Activated CD4-positive, alpha-beta T cell treated with anti-CD3 and anti-CD28 coated beads, Interleukin-2, amount 50 U/mL, for 24 hours (primary cell): Measurements from ENCODE around the gene B4GALT7.

Source experiments
- DNase-seq, 2 donors: peaks; one replicate each; pipeline ENCODE4 v3.0.0-alpha.2; 2020; ENCODE audit warnings: low read depth in 1 of 2, low spot score in 1 of 2

B4GALT7 gene

DNA sequence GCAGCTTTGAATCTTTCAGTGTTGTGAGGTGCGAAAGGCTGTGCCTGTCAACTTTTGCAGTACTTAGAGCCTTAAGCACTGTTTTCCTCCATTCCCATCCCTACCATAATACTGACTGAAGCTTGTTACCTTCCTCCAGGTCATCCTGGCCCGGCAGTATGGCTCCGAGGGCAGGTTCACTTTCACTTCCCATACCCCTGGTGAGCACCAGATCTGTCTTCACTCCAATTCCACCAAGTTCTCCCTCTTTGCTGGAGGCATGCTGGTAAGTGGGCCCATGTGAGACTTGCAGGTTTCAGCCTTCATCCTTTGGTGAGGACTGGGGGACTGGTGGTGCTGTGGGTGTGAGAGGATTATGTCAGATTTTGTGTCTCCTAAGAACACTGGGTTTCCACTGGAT lies 6.4 kb upstream of the B4GALT7 start:
- DNase-seq: no peak

DNA sequence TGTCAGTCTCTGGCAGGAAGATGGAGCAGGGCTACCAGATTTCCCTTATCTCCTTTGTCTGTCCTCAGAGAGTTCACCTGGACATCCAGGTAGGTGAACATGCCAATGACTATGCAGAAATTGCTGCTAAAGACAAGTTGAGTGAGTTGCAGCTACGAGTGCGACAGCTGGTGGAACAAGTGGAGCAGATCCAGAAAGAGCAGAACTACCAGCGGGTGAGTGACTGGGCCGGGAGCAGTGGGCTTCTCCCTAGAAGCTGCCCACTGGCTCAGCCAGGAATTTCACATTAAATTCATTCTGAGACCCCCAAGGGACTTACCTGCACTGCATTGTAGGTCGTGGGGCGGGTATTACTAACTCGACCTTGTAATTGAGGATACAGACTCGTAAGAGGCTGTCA lies 5.9 kb upstream of the B4GALT7 start:
- no peak for DNase-seq

DNA sequence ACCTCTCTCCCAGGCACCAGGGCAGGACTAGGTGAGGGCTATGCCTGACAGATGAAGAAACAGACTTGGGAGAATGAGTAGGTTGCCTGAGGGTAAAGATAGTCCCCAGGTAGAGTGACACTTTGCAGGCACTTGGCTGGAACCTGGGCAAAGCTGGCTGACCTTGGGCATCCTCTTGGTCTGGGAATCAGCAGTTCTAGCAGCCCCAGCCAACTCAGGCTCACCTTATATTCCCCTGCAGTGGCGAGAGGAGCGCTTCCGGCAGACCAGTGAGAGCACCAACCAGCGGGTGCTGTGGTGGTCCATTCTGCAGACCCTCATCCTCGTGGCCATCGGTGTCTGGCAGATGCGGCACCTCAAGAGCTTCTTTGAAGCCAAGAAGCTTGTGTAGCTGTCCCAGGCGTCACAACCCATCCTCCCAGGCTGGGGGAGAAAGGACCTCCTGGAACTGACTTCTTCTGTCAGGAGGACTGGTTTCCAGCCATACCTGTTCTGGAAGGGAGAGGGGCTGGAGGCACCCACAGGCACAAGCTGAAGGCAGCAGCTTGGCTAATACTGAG lies 4.8 kb upstream of the B4GALT7 start:
- DNase-seq: no peak

DNA sequence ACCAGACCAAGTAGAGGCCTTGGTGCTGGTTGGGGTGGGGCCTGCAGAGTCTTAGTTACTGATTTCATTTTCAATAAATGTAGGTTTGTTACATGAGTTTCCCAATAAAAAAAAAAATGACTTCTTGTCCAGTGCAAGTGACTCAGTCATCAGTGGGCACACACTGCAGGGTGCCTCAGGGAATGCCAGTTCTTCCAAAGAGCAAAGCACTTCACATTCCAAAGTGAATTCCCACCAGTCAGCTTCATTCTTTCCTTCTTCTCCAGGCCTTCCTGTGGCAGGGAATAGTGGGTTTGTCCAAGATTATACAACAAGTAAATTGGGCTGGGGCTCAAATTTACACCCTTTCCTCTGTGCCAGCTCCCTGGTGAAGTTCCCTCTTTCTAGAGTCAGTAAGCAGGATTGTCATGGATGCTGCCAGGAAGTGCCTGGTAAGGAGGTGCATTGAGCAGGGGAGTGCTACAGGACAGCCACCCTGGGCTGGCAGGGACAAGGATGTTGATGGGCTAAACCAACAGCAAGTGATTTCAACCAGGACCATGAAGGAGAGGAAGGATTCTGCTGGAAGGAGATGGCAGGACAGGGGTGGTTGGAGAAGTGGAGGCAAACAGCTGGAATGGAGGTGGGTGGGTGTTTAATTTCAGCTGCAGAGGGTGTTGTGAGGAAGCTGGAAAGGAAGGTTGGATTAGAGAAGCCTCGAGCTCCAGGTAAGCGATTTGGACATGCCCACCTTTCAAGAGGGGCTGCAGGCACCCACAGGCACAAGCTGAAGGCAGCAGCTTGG lies 3.7 kb upstream of the B4GALT7 start:
- DNase-seq: no peak

DNA sequence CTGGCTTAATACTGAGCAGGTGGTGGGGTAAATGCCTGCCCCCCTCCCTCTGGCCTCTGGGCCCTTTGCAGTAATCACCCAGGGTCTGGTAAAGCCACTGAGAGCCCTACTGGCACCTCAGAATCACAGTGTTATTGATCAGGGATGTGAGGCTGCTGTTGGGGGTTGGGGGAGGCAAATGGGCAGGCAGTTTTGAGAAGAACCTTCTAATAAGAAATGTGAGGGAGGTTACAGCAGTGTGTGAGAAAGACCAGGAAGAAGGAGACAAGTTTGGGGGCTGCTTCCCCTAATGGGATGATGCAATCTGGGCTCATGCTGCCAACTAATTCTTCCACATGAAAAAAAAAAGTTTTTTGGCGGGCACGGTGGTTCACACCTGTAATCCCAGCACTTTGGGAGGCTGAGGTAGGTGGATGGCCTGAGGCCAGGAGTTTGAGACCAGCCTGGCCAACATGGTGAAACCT lies 3.1 kb upstream of the B4GALT7 start:
- DNase-seq: no peak

DNA sequence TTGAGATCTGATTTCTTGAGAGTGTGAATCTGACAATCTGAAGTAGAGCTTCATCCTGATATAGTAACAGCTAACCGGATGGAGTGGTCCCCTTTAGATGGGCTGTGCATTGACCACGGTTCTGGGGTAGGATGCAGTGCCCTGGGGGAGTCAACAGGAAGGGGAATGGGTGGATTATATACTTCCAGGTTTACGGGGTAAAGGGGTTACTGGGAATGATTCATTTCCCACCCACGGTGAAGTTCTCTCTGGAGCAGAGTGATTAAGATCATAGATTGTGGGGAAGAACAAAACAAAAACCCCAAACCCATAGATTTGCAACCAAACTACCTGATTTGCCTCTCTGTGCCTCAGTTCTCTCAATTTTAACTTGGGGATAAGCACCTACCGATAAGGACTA lies 1.5 kb upstream of the B4GALT7 start:
- no peak for DNase-seq

DNA sequence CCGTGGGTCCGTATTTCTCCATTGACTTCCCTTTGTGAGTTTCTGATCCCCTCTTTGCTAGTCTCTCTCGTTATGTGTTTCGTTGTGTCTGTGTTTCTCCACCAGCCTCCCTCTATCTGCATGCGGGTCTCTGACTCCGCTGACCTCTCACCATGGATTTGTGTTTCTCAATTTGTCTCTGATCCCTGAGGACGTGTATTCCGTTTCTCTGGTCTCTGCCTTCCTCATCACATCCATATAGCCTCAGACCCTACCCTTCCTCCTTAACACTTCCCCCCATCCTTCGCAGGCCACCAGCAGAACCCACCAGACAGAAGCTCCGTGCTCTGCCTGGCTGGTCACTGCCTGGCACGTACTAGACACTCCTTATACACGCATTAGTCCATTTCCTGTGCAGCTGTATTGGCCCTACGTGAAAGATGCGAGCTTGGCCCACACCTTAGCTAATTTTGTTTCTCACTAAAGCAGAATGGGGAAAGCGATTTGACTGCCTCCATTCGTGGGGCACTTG lies 631 bp downstream of the B4GALT7 start:
- no peak for DNase-seq

DNA sequence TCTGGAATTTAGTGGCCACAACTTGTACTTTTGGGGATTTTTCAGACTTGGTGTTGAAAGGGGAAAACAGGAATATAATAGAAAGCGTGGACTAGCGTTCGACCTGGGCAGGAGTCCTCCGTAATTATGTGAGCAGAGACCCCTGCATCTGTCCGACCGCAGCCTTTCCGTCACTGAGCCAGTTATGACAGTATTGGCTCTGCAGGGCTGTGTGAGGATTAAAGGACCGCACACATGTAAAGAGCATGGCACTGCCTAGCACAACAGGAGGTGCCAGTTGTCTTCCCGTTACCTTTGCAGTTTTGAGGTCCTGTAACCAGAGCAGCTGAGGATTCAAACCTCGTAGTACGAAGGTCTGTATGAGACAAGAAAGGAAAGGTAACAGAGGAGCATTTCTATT lies 1.2 kb downstream of the B4GALT7 start:
- no peak for DNase-seq

DNA sequence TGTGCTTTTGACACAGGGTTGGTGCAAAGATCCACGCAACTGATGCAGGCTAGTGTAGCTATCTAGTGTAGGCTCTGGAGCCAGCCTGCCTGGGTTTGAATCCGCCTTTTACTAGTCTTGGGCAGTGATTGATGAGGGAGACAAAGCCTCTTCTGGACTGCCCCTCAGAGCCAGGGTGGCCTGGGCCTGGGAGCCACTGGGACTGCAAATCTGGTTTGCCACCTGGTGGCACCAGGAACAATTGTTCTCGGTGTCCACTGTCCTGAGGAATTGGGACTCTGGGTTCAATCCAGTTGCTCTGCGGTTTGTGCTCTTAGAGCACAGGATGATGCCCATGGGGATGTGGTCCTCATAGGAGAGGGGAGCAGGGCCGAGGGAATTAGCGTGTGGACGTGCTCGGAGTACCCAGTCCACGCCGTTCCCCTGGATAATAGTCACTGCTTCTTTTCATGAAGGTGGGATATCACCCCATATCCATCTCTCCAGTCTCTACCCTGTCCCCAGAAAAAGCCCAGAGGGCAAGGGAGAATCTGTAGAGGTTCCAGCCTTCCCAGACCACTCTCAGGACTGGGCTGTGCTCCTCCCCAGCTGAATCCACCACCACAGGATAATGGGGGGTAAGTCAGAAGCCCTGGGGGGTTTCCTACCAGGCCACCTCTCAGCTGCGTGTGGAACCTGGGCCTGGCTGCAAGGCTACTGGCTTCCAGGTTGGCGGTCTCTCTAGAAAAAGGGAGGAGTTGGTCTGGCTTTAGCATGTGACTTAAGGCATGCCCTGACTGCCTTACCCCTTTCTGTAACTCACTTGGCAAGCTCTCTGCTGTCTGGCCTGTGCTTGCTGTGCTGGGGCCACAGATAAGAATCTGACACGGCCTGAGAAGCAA lies 1.9 kb downstream of the B4GALT7 start:
- no peak for DNase-seq

DNA sequence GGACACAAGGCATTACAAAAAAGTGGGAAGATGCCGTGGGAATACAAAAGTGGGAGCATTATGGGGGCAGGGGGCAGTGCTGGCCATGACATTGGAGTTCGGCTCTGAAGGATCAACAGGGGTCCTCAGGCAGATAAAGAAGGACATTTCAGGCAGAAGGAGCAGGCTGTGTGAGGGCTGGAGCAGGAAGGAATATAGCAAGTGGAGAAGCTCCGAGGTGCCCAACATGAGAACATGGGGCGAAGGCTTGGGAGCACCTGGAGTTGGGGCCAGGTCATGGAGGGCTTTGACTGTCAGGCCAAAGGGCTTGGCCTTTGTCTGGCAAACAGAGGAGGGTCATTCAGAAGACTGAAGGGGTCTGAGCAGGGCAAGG lies 2.5 kb downstream of the B4GALT7 start:
- no peak for DNase-seq

DNA sequence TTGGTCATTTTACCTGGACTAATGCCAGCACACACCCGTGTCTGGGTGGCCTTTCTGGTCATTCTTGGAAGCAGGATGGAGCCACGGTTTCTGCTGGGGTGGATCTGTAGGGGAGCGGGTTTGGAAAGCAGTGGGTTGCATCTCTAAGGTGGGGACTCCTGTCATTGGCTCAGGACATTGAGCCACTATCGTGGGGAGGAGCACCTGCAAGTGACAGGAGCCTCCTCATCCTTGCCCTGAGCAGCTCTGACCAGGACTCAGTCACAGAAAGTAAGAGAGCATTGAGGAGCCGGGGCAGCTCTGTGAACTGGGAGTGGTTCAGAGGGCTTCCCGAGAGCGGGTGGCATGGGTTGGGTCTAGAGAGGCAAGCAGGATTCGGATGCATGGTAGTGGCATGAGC lies 3.7 kb downstream of the B4GALT7 start:
- no peak for DNase-seq

DNA sequence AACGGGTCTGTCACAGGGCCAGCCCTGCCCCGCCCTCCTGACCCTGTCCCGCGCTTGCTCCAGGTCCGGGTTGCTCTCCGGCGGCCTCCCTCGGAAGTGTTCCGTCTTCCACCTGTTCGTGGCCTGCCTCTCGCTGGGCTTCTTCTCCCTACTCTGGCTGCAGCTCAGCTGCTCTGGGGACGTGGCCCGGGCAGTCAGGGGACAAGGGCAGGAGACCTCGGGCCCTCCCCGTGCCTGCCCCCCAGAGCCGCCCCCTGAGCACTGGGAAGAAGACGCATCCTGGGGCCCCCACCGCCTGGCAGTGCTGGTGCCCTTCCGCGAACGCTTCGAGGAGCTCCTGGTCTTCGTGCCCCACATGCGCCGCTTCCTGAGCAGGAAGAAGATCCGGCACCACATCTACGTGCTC lies 4.2 kb downstream of the B4GALT7 start:
- no peak for DNase-seq

DNA sequence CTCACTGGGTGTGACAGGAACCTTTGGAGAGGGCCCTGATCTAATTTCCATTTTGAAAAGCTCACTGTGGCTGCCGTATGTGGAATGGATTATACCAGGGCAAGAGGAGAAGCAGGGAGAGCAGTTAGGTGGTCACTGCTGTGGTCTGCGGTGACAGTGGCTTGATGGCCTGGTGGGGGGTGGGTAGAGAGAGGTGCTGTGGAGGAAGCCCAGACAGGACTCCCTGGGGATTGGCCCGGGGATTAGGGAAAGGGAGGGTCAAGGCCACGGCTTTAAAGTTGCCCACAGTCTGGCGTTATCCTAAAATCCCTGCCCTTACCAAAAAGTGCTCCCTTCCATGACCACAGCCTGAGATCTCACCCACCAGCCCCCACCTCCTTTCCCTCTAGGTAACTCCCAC lies 4.7 kb downstream of the B4GALT7 start:
- no peak for DNase-seq

DNA sequence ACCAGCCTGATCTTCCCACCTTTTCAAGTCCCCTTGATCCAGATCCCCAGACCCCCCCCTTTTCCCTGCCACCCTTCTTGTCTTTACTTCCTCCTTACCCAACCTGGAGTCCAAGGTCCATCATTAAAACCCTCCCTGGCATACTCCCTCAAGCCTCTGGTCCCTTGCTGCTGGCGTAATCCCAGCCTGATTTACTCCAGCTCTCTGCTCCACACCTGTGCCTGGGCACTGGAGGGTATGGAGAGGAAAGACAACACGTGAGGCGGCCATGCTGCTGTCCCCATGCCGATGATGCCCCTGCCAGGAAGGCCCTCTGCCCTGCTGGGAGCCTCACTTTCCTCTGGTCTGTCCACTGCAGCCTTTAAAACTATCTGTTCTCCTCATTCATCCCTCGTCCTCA lies 5.1 kb downstream of the B4GALT7 start:
- no peak for DNase-seq

DNA sequence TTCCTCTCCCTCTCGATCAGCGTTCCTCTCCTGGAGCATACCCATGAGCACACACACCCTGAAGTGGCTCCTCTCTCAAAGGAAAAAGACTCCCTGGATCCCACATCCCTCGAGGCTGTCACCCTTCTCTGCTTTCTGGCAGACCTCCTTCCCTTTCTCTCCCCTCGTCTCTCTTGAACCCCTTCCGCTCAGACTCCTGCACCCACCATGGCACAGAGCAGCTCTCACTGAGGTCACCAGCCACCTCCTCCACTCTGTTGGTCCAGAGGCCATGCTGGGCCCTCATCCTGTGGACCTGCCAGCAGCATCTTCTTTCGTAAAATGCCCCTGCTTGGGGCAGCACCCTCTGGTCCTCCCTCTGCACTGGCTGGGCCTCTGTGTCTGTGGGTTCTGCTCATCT lies 5.7 kb downstream of the B4GALT7 start:
- DNase-seq: no peak

DNA sequence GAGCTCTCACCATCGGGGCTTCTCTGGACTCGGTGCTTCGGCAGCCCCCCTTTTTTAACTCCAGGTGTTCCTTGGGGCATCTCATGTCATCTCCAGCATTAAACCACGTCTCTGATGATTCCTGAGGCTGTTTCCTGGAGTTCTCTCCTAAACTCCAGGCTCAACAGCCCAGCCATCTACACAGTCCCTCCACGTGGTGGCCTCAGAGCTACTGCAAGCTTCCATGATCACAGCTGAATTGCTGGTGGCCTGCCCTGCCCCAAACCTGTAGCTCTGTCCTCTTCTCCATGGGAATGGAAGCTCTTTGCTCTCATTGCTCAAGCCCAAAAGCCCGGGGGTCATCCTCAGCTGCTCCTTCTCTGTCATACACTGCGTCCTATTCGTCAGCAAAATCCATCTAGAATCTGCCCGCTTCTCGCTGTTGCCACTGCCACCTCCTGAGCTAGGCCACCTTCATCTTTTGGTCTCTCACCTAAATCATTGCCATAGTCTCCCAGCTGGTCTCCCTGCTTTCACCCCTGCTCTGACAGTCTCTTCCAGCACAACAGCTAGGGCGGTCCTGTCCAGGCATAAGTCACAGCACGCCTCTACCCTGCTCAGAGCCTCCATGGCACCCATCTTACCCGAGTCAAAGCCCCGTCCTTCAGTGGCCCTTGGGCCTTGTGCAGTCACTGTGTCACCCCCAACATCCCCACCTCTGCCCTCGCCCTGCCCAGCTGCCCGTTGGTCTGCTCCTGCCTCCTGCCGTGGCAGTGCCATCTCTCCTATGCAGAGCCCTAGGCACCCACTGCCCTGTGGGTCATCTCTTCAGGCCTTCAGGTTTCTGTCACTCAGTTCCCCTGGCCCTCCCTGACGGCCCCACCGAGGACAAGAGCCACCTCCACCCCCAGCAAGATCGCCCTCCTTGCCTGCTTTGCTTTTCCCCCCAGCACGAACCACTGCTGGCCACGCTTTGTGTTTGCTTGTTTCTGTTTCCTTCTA lies 6.4 kb downstream of the B4GALT7 start:
- DNase-seq: no peak

DNA sequence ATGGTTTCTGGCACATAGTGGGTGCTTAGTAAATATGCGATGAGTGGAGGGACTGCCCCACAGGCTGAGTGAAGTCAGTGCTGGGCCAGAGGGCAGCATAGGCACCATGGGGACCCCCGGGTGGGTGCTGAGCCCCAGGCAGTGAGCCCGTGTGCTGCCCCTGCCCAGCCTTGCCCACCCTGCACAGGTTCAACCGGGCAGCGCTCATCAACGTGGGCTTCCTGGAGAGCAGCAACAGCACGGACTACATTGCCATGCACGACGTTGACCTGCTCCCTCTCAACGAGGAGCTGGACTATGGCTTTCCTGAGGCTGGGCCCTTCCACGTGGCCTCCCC lies 7.2 kb downstream of the B4GALT7 start:
- no peak for DNase-seq

DNA sequence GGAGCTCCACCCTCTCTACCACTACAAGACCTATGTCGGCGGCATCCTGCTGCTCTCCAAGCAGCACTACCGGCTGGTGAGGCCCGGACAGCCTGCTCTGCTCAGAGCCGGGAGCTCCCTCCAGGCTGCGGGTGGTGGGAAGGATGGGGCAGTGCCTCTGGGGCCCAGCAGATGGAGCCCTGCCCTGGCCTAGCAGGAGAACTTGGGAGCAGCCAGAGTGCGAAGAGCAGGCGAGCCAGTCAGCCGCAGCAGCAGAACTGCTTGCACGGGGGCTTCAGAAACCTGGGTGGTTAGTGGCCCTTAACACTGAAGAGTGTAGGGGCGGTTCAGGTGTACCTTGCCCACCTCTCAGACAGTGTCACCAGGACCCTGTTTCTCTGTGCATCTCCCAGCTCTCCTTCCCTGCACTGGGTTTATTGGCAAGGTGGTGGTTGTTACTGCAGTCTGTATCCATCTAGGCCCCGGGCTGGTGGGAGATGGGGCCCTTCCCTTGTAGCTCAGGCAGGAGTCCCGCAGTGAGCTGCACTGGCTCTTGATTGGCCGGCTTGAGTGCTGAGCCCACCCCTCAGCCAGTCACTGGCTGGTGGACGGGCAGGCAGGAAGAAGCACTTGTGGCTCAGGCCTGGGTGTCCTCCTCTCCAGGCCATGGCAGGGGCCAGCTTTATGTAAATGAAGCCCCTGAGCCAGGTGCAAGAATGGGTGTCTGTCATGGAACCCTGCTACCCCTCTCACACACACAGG lies 7.7 kb downstream of the B4GALT7 start:
- peak; percentile 49 to 62 for DNase-seq

DNA sequence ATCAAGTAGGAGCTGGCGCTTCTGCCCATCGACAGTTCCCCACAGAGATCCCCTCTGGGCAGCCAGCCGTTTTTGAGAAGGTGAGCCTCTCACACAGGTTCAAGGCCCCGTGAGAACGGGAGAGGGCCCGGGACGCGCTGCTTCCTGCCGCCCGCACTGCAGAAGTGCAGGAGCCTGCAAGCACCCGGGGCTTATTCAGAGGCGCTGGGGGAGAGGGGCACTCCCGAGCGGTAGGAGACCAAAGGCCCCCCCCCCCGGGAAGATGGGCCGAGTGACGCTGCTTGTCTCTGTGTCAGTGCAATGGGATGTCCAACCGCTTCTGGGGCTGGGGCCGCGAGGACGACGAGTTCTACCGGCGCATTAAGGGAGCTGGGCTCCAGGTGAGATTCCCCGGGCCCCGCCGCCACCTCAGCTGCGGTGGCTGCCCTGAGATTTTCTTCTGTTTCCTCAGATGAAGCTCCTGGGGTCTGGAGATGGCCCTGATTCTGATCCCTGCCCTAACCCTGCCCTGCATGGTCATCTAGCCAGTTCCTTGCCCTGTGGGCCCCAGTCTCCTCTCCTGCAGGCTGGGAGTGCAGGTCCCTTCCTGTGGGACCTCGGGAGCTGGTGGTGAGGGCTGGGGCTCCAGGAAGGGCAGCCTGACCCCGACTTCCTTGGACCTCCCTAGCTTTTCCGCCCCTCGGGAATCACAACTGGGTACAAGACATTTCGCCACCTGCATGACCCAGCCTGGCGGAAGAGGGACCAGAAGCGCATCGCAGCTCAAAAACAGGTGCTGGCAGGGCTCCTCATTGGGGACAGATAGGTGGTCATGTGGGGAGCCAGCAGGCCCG lies 8.5 kb downstream of the B4GALT7 start:
- DNase-seq: no peak
